NCI-H2107 (cell line): ENCODE results near the gene RHBDF1.

ENCODE experiments used
- DNase-seq: peaks from one replicate; lab custom pipeline; 2025; lab: John Stamatoyannopoulos, UW

The RHBDF1 gene

DNA sequence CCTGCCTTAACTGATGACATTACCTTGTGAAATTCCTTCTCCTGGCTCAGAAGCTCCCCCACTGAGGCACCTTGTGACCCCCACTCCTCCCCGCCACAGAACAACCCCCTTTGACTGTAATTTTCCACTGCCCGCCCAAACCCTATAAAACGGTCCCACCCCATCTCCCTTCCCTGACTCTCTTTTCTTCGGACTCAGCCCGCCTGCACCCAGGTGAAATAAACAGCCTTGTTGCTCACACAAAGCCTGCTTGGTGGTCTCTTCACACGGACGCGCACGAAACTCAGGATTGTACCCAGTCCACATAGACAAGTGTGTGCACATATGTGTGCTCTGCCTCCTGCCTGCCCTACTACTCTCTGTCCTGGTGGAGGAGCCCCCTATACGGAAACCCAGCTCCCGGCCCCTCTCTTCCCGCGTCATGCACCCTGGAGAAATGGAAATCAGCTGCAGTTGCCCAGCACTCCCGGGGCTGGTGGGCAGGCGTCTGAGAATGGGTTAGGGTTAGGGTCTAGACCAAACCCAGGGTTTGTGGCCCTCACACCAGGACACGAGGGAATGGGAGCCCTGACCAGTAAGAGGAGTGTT lies 2.4 kb upstream of the RHBDF1 start:
- DNase-seq = no peak

DNA sequence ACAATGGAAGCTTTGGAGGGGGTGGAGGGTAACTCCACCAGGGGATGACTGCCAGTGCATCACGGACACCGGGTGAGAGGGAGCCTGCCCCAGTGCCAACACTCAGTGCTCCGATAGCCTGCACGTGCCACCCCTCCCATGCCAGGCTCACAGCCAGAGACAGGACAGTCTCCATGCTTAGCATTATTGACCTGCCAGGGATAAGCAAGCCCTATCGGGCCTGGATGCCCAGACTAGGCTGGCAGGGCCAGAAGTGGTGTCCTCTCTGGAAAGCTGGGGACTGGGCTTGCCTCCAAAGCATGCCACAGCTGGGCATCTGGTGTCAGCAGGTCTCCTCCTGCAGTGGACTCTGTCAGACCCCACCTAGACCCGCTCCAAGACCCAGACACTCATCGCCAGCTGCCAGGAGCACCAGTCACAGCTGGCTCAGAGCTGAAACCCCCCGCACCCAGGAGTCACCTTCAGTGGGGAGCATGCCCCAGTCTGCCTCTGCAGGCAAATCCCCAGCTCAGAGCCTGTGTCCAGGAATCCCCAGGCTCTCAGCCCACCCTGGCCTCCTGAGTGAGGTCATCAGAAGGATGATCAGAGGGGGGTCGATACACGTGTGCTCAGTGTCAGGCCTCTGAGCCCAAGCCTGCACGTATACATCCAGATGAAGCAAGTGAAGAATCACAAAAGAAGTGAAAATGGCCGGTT lies 1.8 kb upstream of the RHBDF1 start:
- no peak for DNase-seq

DNA sequence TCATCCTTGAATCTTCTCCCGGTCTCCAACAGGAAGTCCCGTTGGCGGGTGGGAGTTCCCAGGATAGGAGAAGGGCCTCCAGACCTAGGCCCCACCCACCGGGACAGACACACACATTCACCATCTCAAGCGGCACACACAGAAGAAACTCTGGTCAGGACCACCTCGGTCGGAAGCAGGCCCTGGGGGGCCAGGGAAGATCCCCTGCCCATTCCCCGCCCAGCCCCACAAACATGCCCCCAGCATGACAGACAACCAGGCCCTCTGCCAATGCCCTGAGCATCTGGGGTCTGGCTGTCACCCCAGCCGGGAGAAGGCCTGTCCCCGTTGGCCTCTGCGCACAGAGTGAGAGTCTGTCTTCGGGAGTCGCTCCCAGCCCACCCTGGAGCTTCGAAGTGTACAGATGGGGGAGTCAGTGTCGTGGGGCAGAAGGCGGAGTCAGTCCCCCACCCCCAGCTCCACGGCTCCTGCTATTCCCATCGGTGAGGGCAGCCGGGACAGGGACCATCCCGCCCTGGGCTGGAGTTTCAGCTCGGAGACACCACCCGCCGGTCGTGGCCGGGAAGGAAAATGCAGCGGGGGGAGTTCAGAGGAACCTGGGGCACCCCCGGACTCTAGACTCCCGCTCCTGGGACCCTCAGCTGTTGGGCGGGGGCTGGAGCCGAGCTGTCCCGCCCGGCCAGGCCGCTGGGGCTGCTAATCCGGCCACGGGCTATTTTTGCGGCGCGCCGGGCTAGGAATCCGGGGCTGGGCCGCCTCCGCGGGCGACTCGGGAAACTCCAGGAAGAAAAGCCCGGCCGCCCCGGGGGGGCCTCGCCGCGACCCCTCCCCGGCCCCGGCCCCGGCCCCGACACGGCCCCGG lies 660 bp downstream of the RHBDF1 start:
- no peak for DNase-seq

DNA sequence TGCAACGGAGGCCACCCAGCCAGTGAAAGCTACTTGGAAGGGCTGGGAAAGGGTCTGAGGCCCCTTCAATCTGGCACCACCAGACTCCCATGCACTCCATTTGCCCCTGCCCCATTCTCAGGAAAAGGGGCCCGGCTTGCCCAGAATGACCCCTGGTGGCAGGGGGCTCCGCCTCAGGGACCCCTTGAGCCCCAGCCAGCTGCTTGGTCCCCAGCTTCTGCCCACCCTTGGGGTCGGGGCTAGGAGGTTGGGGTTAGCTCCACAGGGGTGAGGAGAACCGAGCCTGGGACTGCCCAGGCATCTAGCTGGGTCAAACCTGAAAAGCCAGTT lies 1.3 kb downstream of the RHBDF1 start:
- DNase-seq = no peak

DNA sequence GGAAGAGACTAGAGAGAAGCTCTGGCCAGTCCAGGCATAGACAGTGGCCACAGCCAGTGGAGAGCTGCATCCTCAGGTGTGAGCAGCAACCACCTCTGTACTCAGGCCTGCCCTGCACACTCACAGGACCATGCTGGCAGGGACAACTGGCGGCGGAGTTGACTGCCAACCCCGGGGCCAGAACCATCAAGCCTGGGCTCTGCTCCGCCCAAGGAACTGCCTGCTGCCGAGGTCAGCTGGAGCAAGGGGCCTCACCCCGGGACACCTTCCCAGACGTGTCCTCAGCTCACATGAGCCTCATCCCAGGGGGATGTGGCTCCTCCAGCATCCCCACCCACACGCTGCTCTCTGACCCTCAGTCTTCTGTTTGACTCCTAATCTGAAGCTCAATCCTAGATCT lies 3.2 kb downstream of the RHBDF1 start:
- DNase-seq = no peak

DNA sequence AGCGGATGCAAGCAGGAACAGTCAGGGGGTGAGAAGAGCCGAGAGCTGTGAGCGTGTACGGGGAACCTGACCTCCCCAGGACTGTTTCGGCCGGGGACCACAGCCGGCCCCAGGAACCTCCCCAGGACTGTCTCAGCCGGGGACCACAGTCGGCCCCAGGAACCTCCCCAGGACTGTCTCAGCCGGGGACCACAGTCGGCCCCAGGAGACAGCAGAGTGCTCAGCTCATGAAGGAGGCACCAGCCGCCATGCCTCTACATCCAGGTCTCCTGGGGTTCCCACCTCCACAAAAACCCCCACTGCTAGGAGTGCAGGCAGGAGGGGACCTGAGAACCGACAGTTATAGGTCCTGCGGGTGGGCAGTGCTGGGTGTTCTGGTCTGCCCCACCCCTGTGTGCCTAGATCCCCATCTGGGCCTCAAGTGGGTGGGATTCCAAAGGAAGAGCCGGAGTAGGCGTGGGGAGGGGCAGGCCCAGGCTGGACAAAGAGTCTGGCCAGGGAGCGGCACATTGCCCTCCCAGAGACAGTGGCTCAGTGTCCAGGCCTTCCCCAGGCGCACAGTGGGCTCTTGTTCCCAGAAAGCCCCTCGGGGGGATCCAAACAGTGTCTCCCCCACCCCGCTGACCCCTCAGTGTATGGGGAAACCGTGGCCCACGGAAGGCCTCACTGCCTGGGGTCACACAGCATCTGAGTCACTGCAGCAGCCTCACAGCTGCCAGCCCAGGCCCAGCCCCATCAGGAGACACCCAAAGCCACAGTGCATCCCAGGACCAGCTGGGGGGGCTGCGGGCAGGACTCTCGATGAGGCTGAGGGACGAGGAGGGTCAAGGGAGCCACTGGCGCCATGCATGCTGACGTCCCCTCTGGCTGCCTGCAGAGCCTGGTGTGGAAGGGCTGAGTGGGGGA lies 4.3 kb downstream of the RHBDF1 start:
- DNase-seq = no peak

DNA sequence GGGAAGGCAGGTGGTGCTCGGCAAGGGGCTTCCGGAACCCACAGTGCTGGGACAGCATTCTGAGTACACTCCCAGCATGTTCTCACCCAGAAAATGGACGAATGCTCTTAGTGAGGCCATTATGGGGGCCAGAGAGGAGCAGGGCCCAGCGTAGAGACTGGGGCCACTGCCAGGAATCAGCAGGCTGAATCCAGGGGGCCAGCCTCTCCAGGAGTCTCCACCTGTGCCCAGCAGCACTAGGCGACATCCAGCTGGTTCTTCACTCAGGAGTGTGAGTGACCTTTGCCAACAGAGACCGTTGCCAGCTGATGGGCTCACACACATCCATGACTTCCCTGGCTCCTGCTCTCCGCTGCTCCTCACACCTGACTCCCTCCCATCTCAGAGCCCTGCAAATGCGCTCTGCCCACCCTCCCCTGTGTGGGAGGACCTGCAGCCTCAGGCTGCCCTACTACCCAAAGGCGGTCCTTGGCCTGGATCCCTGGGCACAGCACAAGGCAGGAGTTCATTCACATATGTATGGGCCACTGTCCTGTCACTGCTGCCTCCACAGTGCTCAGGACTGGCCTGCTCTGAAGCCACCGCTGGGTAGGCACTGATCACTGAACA lies 5.1 kb downstream of the RHBDF1 start:
- DNase-seq = no peak

DNA sequence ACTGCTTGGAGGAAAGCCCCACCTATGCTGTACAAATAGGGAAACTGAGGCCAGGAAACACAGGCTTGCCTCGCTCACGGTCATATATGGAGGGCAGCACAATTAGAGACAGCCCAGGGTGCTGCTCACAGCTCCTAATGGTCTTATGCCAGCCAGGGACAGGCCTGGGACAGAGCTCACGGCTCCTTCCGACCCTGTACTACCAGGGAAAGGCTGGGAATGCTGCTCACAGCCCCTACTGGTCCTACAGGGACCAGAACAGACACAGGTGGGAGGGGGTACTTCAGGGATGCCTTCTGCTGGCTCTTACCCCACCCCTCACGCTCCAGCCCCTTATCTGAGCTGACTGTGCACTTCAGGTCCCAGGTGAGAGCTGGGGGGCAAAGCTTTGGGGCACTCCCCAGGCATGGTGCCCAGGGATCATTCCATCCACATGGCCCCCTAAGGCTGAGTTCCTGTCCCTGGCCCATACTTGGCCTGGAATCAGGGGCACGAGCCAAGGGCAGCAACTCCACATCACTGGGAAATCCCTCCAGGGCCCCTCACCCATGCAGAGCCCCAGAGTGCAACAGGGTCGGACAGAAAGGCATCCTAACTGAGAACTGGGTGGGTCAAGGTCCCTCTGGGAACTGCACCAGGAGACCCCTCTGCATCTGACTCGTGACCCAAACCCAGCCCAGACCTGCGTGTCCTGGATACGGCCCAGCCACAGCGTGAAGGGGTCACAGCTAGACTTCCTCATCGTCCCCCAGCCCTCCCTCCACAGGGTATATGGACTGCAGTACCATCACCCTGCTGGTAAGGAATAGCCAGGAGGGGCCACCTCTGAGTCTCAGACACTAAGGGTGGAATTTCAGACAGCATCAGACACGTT lies 5.9 kb downstream of the RHBDF1 start:
- DNase-seq = no peak

DNA sequence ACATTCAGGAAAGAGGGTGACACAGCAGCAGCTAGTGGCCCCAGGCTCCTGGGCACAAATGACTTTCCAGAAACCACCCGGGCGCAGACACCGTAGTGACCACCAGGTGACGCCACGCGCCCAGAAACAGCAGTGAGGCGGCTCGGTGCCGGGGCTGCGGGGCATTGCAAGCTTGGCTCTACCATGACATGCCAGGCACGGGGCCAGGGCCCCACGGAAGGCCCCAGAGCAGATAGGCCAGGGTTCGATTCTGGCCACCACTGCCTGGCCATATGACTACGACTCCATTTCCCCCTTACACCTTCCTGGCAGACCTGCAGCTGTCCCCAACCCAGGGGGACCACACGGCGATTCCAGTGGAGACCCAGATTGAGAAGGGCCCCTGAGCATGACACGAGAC lies 6.7 kb downstream of the RHBDF1 start:
- DNase-seq = peak; percentile 82

DNA sequence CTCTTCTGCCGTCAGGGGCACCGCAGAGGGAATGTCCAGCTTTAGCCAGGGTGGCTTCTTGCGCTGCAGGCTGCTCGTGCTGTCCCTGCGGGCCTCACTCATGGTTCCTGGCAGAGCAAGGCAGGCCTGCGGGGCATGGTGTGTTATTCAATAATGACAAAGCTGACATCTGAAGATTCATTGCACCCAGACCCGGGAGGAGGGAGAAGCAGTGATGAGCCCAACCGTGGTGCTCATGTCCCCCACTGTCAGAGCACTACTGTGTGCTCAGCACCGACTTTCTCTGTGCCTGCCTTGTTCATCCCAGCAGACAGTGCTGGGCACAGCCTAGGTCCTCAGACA lies 7.5 kb downstream of the RHBDF1 start:
- DNase-seq = no peak

DNA sequence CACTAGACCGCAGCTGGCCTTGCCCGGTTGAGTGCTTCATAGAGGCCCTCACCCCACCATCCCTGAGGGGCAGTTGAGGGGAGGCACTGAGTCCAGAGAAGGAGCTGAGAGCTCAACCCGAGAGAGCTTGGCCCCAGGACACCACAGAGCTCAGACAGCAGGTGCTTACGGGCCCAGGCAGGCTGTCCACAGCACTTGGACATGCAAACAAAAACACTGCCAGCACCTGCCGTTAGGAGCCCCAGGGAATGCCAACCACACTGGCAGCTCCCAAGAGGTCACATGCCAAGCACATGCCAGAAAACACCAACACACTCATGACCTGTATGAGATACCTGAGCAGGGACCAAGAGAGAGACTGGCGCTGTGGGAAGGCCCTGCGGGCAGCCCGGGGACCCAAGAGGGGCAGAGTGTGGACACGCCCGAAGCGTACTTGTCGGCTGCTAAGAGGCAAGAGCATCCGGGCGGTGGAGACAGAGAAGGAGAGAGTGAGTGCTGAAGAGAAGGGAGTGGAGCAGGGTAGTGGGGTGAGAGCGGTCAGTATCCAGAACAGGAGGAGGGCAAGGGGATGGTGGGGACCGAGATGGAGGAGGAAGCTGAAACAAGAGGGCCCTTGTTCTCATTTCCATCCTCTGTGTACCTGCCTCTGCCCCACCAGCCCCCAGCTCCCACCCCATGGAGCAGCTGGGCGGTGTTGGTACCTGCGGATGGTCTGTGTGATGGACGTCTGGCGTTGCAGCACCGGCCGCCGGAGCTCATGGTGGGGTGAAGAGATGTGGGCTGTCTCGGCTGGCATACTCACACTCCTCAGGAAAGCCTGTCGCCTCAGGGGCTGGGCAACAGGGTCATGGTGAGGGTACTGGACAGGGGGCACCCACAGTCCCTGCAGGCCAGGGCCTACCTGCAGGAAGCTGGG lies 8.2 kb downstream of the RHBDF1 start:
- peak; percentile 24 for DNase-seq

DNA sequence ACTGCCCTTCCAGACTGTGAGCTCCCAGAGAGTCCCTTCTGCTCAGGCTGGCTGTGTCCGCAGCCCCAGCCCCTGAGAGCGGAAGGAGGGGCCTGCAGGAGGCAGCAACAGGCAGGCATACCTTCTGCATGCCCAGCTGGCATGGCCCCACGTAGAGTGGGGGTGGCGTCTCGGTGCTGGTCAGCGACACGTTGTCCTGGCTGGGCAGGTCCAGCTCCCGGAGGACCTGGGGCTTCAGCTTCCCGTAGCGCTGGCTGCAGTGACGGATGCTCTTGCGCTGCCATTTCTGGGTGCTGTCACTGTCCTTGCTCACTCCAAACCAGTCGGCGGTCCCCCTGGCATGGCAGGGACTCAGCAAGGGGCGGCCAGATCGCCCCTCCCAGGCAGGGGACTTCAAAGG lies 9.0 kb downstream of the RHBDF1 start:
- DNase-seq = no peak

DNA sequence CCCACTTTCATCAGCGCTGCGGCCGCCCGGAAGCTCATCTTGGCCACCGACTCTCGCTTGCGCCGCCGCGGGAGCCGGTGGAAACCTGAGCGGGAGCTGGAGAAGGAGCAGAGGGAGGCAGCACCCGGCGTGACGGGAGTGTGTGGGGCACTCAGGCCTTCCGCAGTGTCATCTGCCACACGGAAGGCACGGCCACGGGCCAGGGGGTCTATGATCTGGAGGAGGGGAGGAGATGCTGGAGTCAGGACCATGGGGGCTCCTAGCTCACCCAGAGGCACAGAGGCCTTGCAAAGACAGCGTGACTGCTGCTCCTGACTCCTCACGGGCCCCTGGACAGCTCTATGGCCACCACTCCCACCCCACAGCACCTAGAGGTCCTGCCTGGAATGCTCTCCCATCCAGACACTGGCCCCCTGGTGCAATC lies 9.5 kb downstream of the RHBDF1 start:
- no peak for DNase-seq

DNA sequence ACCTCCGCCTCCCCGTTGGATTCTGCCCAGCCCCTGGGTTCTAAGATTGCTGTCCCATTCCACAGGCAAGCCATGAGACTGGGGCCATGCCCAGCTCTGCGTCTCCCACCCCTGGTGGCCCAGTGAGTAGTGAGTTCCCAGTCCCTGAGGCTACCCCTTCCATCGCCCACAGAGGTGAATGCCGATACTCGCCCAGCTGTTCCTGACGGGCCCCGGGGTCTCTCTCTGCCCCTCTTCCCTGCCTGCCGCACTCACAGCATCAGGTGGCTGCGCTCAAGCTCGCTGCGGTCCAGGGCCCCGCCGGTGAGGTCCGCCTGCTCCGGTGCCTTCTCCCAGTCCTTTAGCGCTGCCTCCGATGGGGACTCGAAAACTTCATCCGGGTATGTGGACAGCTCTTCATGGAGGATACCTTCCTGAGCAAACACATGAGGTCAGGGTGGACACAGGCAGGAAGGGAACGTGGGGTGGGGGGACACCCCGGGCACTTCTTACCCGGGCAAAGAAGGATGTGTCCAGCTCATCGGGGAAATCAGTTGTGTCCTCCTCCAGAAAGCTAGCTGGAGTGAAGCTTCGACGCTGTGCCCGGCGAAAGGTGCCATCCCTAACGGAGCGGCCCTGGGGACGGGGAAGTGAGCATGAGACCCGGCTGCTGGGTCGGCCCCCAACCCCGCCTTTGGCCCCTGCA lies 10.0 kb downstream of the RHBDF1 start:
- DNase-seq = no peak

DNA sequence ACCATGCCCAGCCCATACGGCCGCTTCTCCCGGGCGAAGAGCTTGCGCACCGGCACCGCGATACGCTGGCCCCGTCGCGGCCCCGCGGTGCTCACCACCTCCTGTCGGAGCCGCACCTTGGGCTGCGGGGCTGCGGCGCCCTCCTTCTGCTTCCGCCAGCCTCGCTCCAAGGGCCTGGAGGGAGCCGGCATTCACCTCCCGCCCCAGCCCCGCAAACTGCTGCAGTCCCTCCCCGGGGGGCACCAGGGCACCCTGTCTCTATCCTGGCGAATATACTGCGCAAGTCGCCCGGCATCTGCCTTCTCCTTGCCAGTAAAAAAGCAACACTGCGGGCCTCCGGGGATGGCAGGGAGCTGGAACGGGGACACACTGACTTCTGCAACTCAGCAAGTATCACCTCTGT lies 10.6 kb downstream of the RHBDF1 start:
- DNase-seq = no peak

DNA sequence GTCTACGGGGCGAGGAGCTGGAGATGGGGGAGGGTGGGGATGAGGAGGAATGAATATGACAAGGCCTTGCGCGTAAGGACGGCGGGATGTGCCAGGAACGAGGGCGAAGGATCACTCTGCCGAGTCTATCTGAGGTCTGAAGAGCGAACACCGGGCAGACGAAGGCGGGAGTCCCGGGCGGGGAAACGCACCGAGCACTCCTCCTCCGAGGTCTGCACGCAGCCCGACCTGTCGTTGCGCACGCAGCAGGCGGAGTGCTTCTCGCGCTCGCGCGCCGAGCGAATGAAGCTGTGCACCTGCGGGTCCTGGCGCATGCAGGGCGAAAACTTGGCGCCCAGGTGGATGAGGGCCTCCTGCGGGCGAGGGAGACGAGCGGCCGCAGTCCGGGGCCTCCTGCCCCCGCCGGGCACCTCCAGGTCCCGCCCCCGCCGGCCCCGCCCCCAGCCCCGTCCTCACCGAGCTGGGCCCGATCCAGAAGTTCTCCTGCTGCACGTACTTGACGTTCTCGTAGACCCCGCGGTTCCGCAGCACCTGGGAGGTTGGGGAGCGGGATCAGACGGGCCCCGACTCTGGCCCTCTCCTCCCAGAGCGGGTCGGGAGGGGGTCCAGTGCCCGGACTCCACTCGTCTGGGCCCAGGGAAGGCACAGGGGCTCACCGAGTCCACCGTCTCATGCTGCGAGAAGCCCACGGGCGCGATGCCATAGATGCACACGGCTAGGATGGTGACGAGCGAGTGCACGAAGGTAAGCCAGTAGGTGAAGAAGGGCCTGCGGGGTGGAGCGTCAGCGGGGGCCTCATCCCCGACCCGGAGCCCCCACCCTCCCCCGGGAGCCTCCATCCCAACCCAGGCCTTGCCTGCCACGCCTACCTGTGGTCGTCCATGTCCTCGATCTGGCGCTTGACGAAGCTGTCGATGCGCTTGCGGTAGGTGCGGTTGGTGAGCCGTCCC lies 11.2 kb downstream of the RHBDF1 start:
- no peak for DNase-seq

DNA sequence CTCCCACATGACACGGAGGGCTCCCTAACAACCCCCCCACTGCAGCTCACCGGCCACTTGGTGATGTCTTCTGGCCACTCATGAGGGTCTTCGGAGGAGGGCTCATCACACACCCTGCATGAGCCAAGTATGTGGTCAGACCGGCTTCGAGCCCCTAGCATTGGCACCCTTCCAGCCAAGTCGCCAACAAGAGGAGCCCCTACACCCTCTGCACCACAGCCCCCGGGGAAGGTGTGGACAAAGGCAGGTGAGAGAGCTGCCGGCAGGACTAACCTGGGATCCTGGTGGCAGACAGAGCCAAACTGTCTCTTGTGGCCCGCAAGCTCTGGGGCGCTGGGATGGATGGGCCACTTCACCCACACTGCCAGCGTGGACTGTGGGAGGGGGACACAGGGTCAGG lies 12.3 kb downstream of the RHBDF1 start:
- no peak for DNase-seq

DNA sequence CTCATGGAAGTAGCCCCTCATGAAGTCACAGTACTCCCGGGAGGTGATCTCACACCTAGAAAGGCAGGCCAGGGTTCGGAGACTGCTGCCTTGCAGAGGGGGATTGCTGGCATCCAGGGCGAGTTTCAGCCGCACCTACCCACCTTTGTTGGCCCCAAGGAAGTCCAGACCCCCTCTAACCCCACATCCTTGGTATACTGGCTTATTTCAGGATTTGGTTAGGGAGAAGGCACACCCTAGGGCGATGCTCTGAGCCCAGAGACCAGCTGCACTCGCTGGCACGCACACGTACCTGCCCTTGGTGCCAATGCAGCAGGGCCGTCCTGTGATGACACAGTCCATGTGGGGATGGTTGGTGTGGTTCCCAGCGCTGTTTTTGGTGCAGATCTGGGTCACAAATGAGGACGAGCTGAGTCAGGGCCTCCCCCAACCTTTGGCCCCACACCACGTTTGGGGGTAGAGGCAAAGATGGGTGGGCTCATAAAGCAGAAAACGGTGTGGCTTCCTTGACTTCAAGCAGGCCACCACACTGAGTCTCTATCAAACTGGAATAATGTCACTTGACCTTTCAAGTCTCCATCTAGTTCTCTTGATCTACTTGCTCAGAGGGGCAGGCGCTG lies 12.9 kb downstream of the RHBDF1 start:
- DNase-seq = no peak
